Esophagus muscularis mucosa (tissue), 3 donors: ENCODE data around the gene BCR.
A peak's percentile ranks its signal among the peaks of the same experiment; 100 is the strongest.

Experiments
- POLR2A ChIP-seq: fragments of 450-650 bp; IDR thresholded peaks from one replicate; pipeline ENCODE4 v1.6.1; 2017; ENCODE audit warnings: antibody characterized with exemption, moderate library complexity, mild to moderate bottlenecking, low read depth
- POLR2AphosphoS5 ChIP-seq, 2 donors: sonication (generic); formaldehyde crosslinking; IDR thresholded peaks; one replicate each; pipeline ENCODE4 v1.6.1; 2017; ENCODE audit warnings: antibody characterized with exemption in 2 of 2
- TF ChIP-seq, protein P1 (sequence below), 3 experiments: fragments of 200-600 bp in 2 of 3; fragments of 450-650 bp in 1 of 3; sonication (generic) in 2 of 3; IDR thresholded peaks; one replicate each; pipeline ENCODE4 v1.5.1; 2017 to 2019; ENCODE audit warnings: antibody characterized with exemption in 3 of 3, mild to moderate bottlenecking in 2 of 3, moderate library complexity in 1 of 3

DNA sequence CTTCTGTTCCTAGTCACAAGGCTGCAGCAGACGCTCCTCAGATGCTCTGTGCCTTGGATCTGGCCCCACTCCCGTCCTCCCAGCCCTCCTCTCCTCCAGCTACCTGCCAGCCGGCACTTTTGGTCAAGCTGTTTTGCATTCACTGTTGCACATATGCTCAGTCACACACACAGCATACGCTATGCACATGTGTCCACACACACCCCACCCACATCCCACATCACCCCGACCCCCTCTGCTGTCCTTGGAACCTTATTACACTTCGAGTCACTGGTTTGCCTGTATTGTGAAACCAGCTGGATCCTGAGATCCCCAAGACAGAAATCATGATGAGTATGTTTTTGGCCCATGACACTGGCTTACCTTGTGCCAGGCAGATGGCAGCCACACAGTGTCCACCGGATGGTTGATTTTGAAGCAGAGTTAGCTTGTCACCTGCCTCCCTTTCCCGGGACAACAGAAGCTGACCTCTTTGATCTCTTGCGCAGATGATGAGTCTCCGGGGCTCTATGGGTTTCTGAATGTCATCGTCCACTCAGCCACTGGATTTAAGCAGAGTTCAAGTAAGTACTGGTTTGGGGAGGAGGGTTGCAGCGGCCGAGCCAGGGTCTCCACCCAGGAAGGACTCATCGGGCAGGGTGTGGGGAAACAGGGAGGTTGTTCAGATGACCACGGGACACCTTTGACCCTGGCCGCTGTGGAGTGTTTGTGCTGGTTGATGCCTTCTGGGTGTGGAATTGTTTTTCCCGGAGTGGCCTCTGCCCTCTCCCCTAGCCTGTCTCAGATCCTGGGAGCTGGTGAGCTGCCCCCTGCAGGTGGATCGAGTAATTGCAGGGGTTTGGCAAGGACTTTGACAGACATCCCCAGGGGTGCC lies 109.8 kb downstream of the BCR start:
- TF ChIP-seq, protein P1, sequence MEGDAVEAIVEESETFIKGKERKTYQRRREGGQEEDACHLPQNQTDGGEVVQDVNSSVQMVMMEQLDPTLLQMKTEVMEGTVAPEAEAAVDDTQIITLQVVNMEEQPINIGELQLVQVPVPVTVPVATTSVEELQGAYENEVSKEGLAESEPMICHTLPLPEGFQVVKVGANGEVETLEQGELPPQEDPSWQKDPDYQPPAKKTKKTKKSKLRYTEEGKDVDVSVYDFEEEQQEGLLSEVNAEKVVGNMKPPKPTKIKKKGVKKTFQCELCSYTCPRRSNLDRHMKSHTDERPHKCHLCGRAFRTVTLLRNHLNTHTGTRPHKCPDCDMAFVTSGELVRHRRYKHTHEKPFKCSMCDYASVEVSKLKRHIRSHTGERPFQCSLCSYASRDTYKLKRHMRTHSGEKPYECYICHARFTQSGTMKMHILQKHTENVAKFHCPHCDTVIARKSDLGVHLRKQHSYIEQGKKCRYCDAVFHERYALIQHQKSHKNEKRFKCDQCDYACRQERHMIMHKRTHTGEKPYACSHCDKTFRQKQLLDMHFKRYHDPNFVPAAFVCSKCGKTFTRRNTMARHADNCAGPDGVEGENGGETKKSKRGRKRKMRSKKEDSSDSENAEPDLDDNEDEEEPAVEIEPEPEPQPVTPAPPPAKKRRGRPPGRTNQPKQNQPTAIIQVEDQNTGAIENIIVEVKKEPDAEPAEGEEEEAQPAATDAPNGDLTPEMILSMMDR (IDR thresholded peaks at IDR 0.05): peak; percentile 68 to 78 (median 72)
- TF ChIP-seq POLR2A: no peak
- TF ChIP-seq POLR2AphosphoS5 (IDR thresholded peaks at IDR 0.05): peak in 1 of 2 donors; percentile 33
